T-helper 9 cell (primary cell): Measurements from ENCODE around the gene TPST1.

Source experiments
- DNase-seq: peaks from one replicate; pipeline ENCODE4 v3.0.0-alpha.2; 2020

Gene TPST1

DNA sequence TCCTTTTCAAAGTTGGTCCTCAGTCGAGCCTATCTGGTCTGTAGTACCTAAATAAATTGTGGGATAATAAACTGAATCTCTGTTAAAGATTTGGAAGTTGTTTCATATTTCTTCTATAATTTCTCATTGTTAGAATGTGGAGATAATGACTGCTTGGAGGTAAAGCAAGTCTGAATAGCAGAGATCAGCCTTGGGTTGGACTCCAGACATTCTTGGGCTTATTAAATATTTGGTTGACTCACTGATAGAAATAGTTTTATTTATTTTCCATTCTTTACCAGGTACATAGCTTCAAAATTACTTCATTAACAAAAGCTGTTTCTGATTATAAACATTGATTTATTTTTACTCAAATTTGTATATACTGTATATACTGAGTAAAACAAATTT lies 34.3 kb downstream of the TPST1 start:
- no peak for DNase-seq

GRCh38 chr7:66245008-66245407 lies 39.9 kb downstream of the TPST1 start:
- DNase-seq, result no peak

DNA sequence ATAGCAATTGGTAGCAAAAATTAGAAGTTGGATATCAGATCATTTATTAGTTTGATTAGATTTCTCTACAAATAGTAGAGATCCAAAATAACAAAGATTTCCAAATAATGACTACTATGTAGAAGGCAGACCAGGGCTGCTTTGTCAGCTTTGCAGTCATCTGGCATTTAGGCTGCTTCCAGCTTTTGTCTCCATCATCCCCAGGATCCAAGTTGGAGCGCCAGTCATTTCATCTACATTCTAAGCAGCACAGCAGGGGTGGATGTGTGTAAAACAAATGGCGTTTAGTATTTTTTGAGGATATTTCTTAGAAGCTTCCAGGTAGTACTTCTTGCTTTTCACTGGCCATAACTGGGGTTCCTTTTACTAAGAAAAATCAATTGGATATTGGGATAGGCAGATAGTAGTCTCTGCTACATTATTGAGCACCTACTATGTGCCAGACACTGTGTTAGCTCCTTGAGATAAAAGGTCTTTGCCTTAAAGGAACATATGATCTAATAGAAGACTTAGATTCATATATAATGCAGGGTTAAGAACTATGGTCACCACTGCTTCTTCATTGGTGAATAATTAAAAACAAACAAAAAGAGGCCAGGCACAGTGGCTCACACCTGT lies 41.5 kb downstream of the TPST1 start:
- DNase-seq, result no peak

- DNase-seq, result no peak
These were observed 42.4 kb downstream of the TPST1 start for GRCh38 chr7:66247380-66248078.

GRCh38 chr7:66250711-66251110 lies 45.6 kb downstream of the TPST1 start:
- DNase-seq, result no peak

GRCh38 chr7:66255534-66256100 lies 50.5 kb downstream of the TPST1 start:
- no peak for DNase-seq

DNA sequence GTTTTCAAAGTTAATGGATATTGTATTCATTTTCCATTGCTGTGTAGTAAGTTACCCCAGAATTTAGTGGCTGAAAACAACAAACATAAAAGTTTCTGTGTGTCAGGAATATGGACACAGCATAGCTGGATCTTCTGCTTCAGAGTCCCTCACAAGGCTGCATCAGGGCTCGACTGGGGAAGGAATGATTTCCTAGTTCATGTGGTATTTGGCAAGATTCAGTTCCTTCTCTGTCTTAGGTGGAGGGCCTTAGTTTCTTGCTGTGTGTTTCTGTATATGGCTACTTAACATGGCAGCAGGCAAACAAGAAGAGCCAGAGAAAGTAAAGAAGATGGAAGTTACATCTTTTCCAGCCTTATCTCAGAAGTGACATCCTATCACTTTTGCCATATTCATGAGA lies 51.1 kb downstream of the TPST1 start:
- no peak for DNase-seq

DNA sequence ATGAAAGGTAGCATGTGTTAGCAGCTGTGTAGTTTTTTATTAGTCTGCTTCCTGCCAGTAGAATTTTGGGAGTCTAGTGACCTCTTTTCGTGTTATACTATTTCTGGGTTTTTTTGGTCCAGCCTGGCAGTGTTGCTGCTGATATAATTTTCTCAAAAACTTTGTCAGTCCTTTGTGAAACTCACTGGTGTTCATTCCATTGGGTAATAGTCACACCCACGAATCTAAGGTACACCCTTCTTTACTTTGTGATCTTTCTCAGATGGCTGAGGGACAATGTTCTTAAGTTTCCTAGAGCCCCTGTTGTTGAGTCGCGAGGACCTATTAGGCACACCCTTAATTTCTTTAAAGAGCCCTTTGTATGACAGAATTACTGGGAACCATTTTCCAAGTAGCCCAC lies 52.3 kb downstream of the TPST1 start:
- DNase-seq, result no peak

DNA sequence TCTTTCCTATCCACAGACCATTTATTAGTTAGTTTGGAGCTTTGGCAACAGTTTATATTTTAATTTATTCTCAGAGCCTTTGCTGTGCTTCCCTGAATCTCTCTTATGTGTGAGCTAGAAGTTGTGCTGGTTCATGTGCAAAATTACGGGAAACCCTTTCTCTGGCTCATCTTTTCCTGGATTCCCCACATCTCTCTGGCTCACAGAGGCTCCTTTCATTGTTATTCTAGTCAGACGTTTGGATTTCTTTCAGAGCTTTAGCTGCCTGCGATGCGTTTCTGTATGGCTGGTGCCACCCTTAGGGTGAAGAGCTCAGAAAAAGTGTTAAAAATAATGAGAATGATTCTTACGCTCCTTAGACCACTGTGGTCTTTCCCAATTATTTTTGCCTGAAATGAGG lies 53.3 kb downstream of the TPST1 start:
- no peak for DNase-seq

- no peak for DNase-seq
These were observed 56.8 kb downstream of the TPST1 start for GRCh38 chr7:66261941-66262340.

DNA sequence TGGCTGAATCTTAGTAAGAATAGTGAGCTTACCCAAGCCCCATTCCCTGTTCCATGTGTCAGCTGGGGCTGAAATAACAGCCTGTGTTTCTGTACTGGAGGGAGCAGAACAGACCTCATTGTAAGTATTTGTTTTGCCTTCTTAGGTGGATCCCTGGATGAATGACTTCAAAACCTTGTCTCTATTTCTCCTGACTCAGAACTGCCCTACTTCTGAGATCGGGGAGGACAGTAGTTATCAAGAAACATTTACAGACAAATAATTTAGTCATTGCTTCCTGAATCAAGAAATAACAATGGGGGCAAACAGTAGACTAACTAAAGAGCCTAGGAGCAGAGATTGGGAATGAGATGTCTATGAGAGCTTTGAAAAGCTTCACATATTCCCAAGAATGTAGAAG lies 58.8 kb downstream of the TPST1 start:
- no peak for DNase-seq

DNA sequence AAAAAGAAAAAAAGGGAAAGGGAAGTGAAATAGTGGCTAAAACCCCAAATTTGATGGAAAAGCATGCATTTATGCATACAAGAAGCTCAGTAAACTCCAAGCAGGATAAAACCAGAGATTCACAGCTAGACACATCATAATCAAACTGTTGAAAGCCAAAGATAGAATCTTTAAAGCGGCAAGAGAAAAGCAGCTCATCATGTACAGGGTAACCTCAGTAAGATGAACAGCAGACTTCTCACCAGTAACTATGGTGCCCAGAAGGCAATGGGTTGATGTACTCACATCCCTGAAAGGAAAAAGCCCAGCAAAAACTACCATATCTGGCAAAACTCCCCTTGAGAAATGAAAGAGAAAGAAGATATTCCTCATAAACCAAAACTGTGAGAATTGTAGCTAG lies 60.4 kb downstream of the TPST1 start:
- no peak for DNase-seq

- DNase-seq, result no peak
These were observed 62.1 kb downstream of the TPST1 start for GRCh38 chr7:66267249-66267648.

GRCh38 chr7:66269978-66270377 lies 64.8 kb downstream of the TPST1 start:
- DNase-seq, result no peak

GRCh38 chr7:66272321-66272720 lies 67.2 kb downstream of the TPST1 start:
- no peak for DNase-seq

- DNase-seq, result no peak
These were observed 71.2 kb downstream of the TPST1 start for GRCh38 chr7:66276363-66276762.

DNA sequence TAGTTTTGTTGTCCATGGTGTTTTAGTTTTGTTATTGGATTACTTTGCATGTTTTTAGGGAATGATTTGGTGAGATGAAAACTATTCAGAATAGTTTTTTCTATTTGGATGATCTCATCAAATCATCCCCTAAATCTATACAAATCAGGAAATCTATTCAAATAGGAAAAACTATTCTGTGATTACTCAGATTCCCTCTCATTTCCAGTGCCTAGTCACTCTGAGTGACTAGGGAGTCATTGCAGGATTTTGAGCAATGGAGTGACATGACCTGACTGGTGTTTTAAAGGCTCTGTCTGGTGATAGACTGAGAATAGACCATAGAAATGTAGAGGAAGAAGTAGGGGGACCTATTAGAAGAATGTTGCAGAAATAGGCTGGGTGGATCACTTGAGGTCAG lies 72.4 kb downstream of the TPST1 start:
- no peak for DNase-seq

- DNase-seq, result no peak
These were observed 74.8 kb downstream of the TPST1 start for GRCh38 chr7:66279912-66280311.

DNA sequence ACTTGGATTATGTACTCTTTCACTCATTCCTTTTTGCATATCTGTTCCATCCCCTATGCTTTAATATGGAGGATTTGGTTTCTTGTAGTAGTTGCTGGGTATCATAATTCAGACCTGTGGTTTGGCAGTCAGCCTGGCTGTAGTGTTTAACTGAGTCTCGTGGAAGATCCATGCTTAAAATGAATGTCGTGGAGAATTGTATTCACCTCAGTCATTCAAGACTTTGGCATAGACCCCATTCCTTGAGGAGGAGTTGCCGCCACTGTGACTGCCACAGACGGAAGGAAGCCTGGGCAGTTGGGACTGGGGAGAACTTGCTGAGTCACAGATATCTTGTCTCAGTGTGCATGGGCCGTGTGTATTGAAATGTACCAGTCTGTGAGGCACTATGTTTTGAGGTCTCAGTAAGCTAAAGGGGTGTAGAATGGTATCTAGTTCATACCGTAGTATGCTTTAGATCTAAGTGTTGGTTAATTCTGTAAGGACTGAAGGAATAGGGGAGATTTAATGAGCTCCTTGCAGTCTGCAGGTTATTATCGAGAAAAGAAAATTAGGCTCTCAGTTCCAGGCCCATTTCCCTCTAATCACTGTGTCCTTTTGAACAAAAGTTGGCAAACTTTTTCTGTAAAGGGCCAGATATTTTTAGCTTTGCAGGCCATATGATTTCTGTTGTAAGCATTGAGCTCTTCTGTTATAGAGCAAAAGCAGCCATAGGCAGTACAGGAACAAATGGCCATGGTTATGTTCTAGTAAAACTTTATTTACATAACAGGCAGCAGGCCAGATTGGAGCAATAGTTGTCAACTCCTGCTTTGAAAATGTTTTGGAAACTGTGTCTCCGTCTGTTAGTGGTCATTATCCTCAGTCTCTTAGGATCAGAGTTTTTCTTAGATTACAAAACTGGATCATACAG lies 76.8 kb downstream of the TPST1 start:
- no peak for DNase-seq

GRCh38 chr7:66282591-66282935 lies 77.4 kb downstream of the TPST1 start:
- no peak for DNase-seq

- DNase-seq, result no peak
These were observed 78.1 kb downstream of the TPST1 start for GRCh38 chr7:66283003-66283920.

GRCh38 chr7:66296001-66296521 lies 90.9 kb downstream of the TPST1 start:
- DNase-seq, result no peak
